ENCODE results near the gene ZCCHC24.

Gene ZCCHC24

GRCh38 chr10:79396520-79396919 lies 48.9 kb downstream of the ZCCHC24 start:
- H3K9me2 ChIP-seq (ENCODE audit: low read depth, low read length) = no peaks in the 10 kb centered on the region
- no peak overlapping the region for H2AFZ ChIP-seq (ENCODE audit: low read length)
- no peaks in the 10 kb centered on the region for H3F3A ChIP-seq (ENCODE audit: insufficient read depth, low read length)
- H3K4me2 ChIP-seq (ENCODE audit: low read length) = no peak overlapping the region
- H3K79me2 ChIP-seq (ENCODE audit: insufficient read depth, low read length) = no peaks in the 10 kb centered on the region
- TF ChIP-seq EZH2 (IDR thresholded peaks at IDR 0.05; ENCODE audit: borderline replicate concordance, low read length) (no peak), CTCF (IDR thresholded peaks at IDR 0.05; ENCODE audit: low read length) (no peak)
- H3K36me3 ChIP-seq (ENCODE audit: insufficient read depth, low read length) = no peaks in the 10 kb centered on the region
- no peaks in the 10 kb centered on the region for H3K9me3 ChIP-seq (ENCODE audit: low read length)
- no peaks in the 10 kb centered on the region for H3K27me3 ChIP-seq (ENCODE audit: insufficient read depth, low read length)
- H3K4me3 ChIP-seq (ENCODE audit: low read depth, low read length, poor library complexity, severe bottlenecking) = no peak overlapping the region
- no peaks in the 10 kb centered on the region for H3K4me1 ChIP-seq (ENCODE audit: insufficient read depth, low read length, severe bottlenecking)
- no peak overlapping the region for H3K27ac ChIP-seq (ENCODE audit: low read depth, low read length, poor library complexity, severe bottlenecking)
- H3K9ac ChIP-seq (ENCODE audit: low read length) = no peak overlapping the region
- no peaks in the 10 kb centered on the region for H4K20me1 ChIP-seq (ENCODE audit: insufficient read depth, low read length)

DNA sequence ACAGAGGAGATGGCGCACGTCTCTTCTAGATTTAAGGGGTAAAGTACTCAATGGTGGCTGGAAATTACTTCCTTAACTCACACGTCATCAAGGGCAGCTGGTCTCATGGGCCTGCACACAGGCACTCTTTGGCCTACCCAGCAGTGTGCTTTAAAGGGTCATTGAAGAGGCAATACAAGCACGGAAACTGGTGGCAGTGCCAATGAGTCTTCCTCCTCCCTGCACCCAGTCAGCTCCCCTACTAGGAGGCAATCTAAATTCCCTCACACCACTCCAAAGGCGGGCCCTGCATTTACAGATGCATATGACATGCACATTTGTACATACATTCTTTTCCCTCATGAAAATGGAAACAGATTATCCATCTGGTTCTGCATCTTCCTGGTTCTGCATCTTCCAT lies 50.8 kb downstream of the ZCCHC24 start:
- no peak for TF ChIP-seq CTCF (IDR thresholded peaks at IDR 0.05; ENCODE audit: low read length)
- TF ChIP-seq EZH2 (IDR thresholded peaks at IDR 0.05; ENCODE audit: borderline replicate concordance, low read length) = no peak
- H3K36me3 ChIP-seq (ENCODE audit: insufficient read depth, low read length) = no peaks in the 10 kb centered on the region

DNA sequence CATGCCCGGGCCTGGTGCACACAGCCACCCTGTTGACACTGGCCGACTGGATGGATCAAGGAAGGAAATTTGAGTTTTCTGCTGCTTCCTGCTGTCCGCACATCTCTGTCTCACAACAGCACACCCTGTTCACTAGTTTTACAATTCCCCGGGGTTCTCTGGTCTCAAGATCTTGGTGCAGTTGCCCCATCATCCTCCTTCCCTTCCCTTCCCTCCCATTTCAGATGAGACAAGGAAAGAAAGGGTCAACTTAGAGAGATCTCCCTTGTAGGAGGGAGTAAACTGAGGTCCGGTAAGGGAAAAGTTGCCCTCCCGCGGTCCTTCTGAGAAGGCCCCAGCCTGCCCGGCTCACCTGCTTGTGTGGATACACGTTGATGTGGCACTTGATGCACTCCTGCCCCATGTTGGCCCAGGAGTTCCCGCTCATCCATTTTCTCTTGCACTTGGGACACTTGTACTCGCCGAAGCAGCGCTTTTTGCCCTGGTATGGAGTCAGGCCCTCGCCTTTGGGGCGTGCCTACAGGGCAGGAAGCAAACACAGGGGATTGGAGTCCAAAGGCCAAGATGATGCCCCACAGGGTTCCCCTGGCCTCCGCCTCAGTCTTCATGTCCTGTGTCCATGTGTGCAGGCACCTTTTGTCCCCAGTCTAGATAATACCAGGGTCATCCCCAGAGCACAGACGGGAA lies 51.4 kb downstream of the ZCCHC24 start:
- no peaks in the 10 kb centered on the region for H3K4me1 ChIP-seq (ENCODE audit: insufficient read depth, low read length, severe bottlenecking)
- H4K20me1 ChIP-seq (ENCODE audit: insufficient read depth, low read length) = no peaks in the 10 kb centered on the region
- no peak overlapping the region for H3K4me2 ChIP-seq (ENCODE audit: low read length)

More for the DNA sequence above, 50.8 kb downstream of the ZCCHC24 start:
- Histone ChIP-seq H3K4me2 (ENCODE audit: low read length) (no peak overlapping the region), H3K4me3 (ENCODE audit: low read depth, low read length, poor library complexity, severe bottlenecking) (no peak overlapping the region), H3K9ac (ENCODE audit: low read length) (no peak overlapping the region), H3K79me2 (ENCODE audit: insufficient read depth, low read length) (no peaks in the 10 kb centered on the region), H3K9me3 (ENCODE audit: low read length) (no peaks in the 10 kb centered on the region), H2AFZ (ENCODE audit: low read length) (no peak overlapping the region), H4K20me1 (ENCODE audit: insufficient read depth, low read length) (no peaks in the 10 kb centered on the region), H3F3A (ENCODE audit: insufficient read depth, low read length) (no peaks in the 10 kb centered on the region), H3K27me3 (ENCODE audit: insufficient read depth, low read length) (no peaks in the 10 kb centered on the region), H3K4me1 (ENCODE audit: insufficient read depth, low read length, severe bottlenecking) (no peaks in the 10 kb centered on the region), H3K9me2 (ENCODE audit: low read depth, low read length) (no peaks in the 10 kb centered on the region), H3K27ac (ENCODE audit: low read depth, low read length, poor library complexity, severe bottlenecking) (no peak overlapping the region)

More for the DNA sequence above, 51.4 kb downstream of the ZCCHC24 start:
- H3K4me3 ChIP-seq (ENCODE audit: low read depth, low read length, poor library complexity, severe bottlenecking) = no peak overlapping the region
- H3K36me3 ChIP-seq (ENCODE audit: insufficient read depth, low read length) = no peaks in the 10 kb centered on the region
- H3K27ac ChIP-seq (ENCODE audit: low read depth, low read length, poor library complexity, severe bottlenecking) = no peak overlapping the region
- no peaks in the 10 kb centered on the region for H3K9me2 ChIP-seq (ENCODE audit: low read depth, low read length)
- H2AFZ ChIP-seq (ENCODE audit: low read length) = no peak overlapping the region
- no peaks in the 10 kb centered on the region for H3K79me2 ChIP-seq (ENCODE audit: insufficient read depth, low read length)
- no peaks in the 10 kb centered on the region for H3F3A ChIP-seq (ENCODE audit: insufficient read depth, low read length)
- H3K9me3 ChIP-seq (ENCODE audit: low read length) = no peaks in the 10 kb centered on the region
- no peaks in the 10 kb centered on the region for H3K27me3 ChIP-seq (ENCODE audit: insufficient read depth, low read length)
- H3K9ac ChIP-seq (ENCODE audit: low read length) = no peak overlapping the region
- TF ChIP-seq CTCF (IDR thresholded peaks at IDR 0.05; ENCODE audit: low read length) (no peak), EZH2 (IDR thresholded peaks at IDR 0.05; ENCODE audit: borderline replicate concordance, low read length) (no peak)
